Caco-2 (cell line): ENCODE results near the gene SAMMSON. TPM values are rescaled to one million over a fixed set of nuclear protein-coding genes. Genes with fewer than 3 reads are reported as not detected.

Source experiments
- BruUV-seq: library from RNA; stranded (reverse); fragments of 400-500 nt; replicated peaks from 2 replicates; lab custom pipeline; 2021; lab: Mats Ljungman, UMichigan
- CTCF ChIA-PET: fragments of 300-600 bp; sonication (Branson Sonifier 250); formaldehyde crosslinking; loops from one replicate; lab custom pipeline; 2022; ENCODE audit warnings: antibody characterized with exemption; lab: Charles Lee
- POLR2A ChIA-PET: fragments of 300-600 bp; sonication (Branson Sonifier 250); formaldehyde crosslinking; loops from one replicate; lab custom pipeline; 2022; ENCODE audit warnings: antibody characterized with exemption; lab: Charles Lee
- DNase-seq, 2 experiments: peaks; one replicate each; pipeline versions ENCODE4 v3.0.0 to v3.0.0-alpha.2; 2020 to 2022
- H3K27me3 ChIP-seq: replicated peaks from 2 replicates; pipeline ENCODE4 v1.6.0; 2011; ENCODE audit warnings: low read length; ENCODE audit not compliant: control insufficient read depth, insufficient read depth
- H3K36me3 ChIP-seq: 2 replicates; pipeline ENCODE4 v1.5.1; 2011; ENCODE audit warnings: low read length; ENCODE audit not compliant: control insufficient read depth, insufficient read depth
- H3K4me1 ChIP-seq: fragments of 250-450 bp; sonication (Bioruptor Pico); 2 replicates; pipeline ENCODE4 v1.5.1; 2020; ENCODE audit warnings: mild to moderate bottlenecking
- H3K4me3 ChIP-seq: 2 replicates; pipeline ENCODE4 v1.5.1; 2011; ENCODE audit warnings: low read depth, mild to moderate bottlenecking, control low read depth, low read length
- H3K9me3 ChIP-seq: fragments of 250-450 bp; sonication (Bioruptor Pico); 2 replicates; pipeline ENCODE4 v1.5.1; 2020; ENCODE audit warnings: mild to moderate bottlenecking, moderate library complexity
- H3K27ac Mint-ChIP-seq: one replicate; pipeline ENCODE4 v1.8.0; 2022; ENCODE audit warnings: mixed read lengths; ENCODE audit not compliant: unreplicated experiment
- H3K27me3 Mint-ChIP-seq: one replicate; pipeline ENCODE4 v1.8.0; 2022; ENCODE audit warnings: mixed read lengths; ENCODE audit not compliant: insufficient read depth, unreplicated experiment
- H3K36me3 Mint-ChIP-seq: one replicate; pipeline ENCODE4 v1.8.0; 2022; ENCODE audit warnings: mild to moderate bottlenecking, mixed read lengths; ENCODE audit not compliant: insufficient read depth, unreplicated experiment
- H3K4me1 Mint-ChIP-seq: one replicate; pipeline ENCODE4 v1.8.0; 2022; ENCODE audit warnings: low read depth, mixed read lengths; ENCODE audit not compliant: unreplicated experiment
- H3K4me3 Mint-ChIP-seq: one replicate; pipeline ENCODE4 v1.8.0; 2022; ENCODE audit warnings: mild to moderate bottlenecking, moderate library complexity, mixed read lengths; ENCODE audit not compliant: unreplicated experiment
- H3K9me3 Mint-ChIP-seq: one replicate; pipeline ENCODE4 v1.8.0; 2022; ENCODE audit warnings: mixed read lengths; ENCODE audit not compliant: unreplicated experiment
- CTCF ChIP-seq, 2 experiments: fragments of 200-600 bp in 1 of 2; IDR thresholded peaks; 1 replicate in 1 of 2; 2 replicates in 1 of 2; pipeline versions ENCODE4 v1.5.1 to v1.8.0; 2011 to 2022; ENCODE audit warnings: antibody characterized with exemption in 1 of 2, control low read depth in 1 of 2, inconsistent platforms in 1 of 2, low read depth in 1 of 2, low read length in 1 of 2, mild to moderate bottlenecking in 1 of 2, moderate library complexity in 1 of 2; ENCODE audit not compliant: insufficient read depth in 1 of 2, severe bottlenecking in 1 of 2, unreplicated experiment in 1 of 2
- intact Hi-C: fragments of 100-400 bp; cut with micrococcal nuclease; formaldehyde crosslinking; loops from one replicate; pipeline ENCODE4 v1.10.0; 2022; ENCODE audit not compliant: unreplicated experiment
- total RNA-seq: library from RNA; stranded (reverse); gene quantifications from 2 replicates; pipeline ENCODE4 v1.2.3, GENCODE V29; 2022

The SAMMSON gene
- total RNA-seq, 1 experiment from 2014 or later = not detected

DNA sequence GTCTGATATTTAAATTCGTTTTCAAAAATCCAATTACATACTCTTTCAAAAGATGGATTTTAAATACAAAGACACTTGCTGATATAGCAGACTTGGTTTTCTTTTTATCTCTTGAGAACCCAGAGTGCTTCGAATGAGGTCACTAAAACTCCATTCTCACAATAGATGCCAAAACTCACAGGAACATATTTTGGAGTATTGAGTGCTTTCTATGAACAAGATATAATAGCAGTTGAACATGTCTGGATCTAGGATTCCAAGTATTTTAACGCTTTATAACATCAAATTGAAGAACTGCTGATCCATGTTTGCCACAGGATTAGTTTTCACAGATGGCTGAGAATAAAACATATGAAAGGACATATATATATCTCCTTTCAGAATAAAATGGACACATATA lies 113.2 kb downstream of the SAMMSON start:
- no peak for TF ChIP-seq CTCF (IDR thresholded peaks at IDR 0.05; ENCODE audit: insufficient read depth in 1 of 2, low read depth in 1 of 2, low read length in 1 of 2, severe bottlenecking in 1 of 2, unreplicated experiment in 1 of 2)
- Histone ChIP-seq H3K27me3 (no peaks in the 10 kb centered on the region), H3K9me3 (no peaks in the 10 kb centered on the region), H3K4me1 (no peaks in the 10 kb centered on the region), H3K4me3 (no peak overlapping the region), H3K36me3 (no peaks in the 10 kb centered on the region)
- H3K36me3 Mint-ChIP-seq = no peaks in the 10 kb centered on the region
- H3K4me1 Mint-ChIP-seq = no peaks in the 10 kb centered on the region
- H3K27ac Mint-ChIP-seq = no peak overlapping the region
- no peak for DNase-seq
- no TSS peak for BruUV-seq
- no peak overlapping the region for H3K4me3 Mint-ChIP-seq
- CTCF ChIA-PET = no interaction called here
- H3K27me3 Mint-ChIP-seq = peaks cover 16% of the 10 kb centered on the region
- POLR2A ChIA-PET = no interaction called here
- intact Hi-C loops = no loop called here
- no peaks in the 10 kb centered on the region for H3K9me3 Mint-ChIP-seq

GRCh38 chr3:70114431-70114830 lies 114.9 kb downstream of the SAMMSON start:
- BruUV-seq = no TSS peak
- Mint-ChIP-seq H3K9me3 (no peaks in the 10 kb centered on the region), H3K4me1 (no peaks in the 10 kb centered on the region), H3K36me3 (no peaks in the 10 kb centered on the region), H3K27me3 (peaks cover 16% of the 10 kb centered on the region), H3K27ac (no peak overlapping the region), H3K4me3 (no peak overlapping the region)
- Histone ChIP-seq H3K36me3 (no peaks in the 10 kb centered on the region), H3K4me1 (no peaks in the 10 kb centered on the region), H3K9me3 (no peaks in the 10 kb centered on the region), H3K27me3 (no peaks in the 10 kb centered on the region), H3K4me3 (no peak overlapping the region)
- TF ChIP-seq CTCF (IDR thresholded peaks at IDR 0.05; ENCODE audit: insufficient read depth in 1 of 2, low read depth in 1 of 2, low read length in 1 of 2, severe bottlenecking in 1 of 2, unreplicated experiment in 1 of 2) = no peak
- DNase-seq = no peak
- ChIA-PET POLR2A (no interaction called here), CTCF (no interaction called here)
- intact Hi-C loops = no loop called here

DNA sequence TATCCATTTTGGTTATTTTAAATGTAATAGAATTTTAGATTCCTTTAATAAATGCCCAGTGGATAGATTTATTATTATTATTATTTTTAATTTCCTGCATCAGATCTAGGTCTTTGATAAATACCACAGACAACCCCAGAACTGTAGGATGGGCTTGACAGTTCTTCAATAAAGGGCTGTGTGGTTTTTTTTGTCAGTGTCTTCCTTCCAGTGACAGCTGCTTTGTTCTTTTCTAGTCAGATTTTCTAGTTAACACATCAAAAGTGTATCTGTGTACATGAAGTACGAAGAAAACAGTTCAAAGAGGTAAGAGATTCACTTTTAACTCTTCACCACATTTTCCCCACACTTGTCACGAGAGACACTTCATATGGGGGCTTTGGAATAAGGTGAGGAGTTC lies 120.3 kb downstream of the SAMMSON start:
- peaks cover 3% of the 10 kb centered on the region for H3K27me3 Mint-ChIP-seq
- H3K27ac Mint-ChIP-seq = no peak overlapping the region
- Histone ChIP-seq H3K27me3 (no peaks in the 10 kb centered on the region), H3K9me3 (no peaks in the 10 kb centered on the region), H3K36me3 (no peaks in the 10 kb centered on the region), H3K4me3 (no peak overlapping the region), H3K4me1 (no peaks in the 10 kb centered on the region)
- CTCF ChIA-PET = interaction anchor here (1.0 kb wide), 1 partner anchor 14 kb away, joined by 5 read pairs; no protein-coding TSS in a partner anchor
- no peak overlapping the region for H3K4me3 Mint-ChIP-seq
- H3K36me3 Mint-ChIP-seq = no peaks in the 10 kb centered on the region
- POLR2A ChIA-PET = no interaction called here
- BruUV-seq = no TSS peak
- H3K4me1 Mint-ChIP-seq = no peaks in the 10 kb centered on the region
- intact Hi-C loops = loop anchor here (1.0 kb wide), 1 partner anchor 239 kb away; no protein-coding TSS in a partner anchor
- no peak for TF ChIP-seq CTCF (IDR thresholded peaks at IDR 0.05; ENCODE audit: insufficient read depth in 1 of 2, low read depth in 1 of 2, low read length in 1 of 2, severe bottlenecking in 1 of 2, unreplicated experiment in 1 of 2)
- no peak for DNase-seq
- no peaks in the 10 kb centered on the region for H3K9me3 Mint-ChIP-seq
